GM19468 (cell line): ENCODE data around the gene MNAT1.

Source experiments
- ATAC-seq: cut with Tn5 transposase; IDR thresholded peaks from one replicate; pipeline ENCODE4 v1.9.1; 2021; ENCODE audit warnings: mild to moderate bottlenecking, moderate library complexity, moderate number of reproducible peaks; ENCODE audit not compliant: unreplicated experiment; ENCODE audit errors: extremely low read depth

MNAT1 gene

DNA sequence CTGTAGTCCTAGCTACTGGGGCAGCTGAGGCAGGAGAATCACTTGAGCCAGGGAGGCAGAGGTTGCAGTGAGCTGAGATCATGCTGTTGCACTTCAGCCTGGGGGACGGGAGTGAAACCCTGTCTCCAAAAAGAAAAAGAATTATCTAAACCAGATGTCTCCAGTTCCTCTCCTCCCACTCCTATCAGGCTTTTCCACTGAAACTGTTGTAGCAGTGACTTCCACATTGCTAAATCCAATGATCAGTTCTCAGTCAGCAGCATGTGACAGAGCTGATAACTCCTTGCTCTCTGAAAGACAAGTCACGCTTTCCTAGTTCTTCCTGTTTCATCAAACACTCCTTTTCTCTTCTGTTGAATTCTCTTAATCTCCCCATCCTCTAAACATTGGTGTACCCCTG lies 255.0 kb downstream of the MNAT1 start:
- ATAC-seq, result no peak

DNA sequence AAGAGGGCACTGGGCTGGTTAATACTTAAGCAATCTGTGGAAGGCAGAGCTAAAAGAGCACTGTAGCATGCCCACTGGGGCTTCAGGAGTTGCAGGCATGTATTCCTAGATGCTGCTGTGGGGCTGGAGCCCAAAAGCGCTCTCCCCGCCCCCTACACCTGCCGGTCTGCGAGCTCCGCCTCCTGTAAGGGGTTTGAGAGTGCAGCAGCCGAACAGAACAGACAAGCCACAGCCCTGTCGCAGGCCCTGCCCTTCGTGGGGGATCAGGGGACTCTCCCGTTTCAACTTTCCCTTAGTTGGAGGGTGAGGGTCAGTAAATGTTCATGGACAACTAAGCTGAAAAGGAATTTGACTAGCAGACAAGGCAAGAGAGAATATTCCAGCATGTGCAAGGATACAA lies 264.1 kb downstream of the MNAT1 start:
- ATAC-seq, result no peak

DNA sequence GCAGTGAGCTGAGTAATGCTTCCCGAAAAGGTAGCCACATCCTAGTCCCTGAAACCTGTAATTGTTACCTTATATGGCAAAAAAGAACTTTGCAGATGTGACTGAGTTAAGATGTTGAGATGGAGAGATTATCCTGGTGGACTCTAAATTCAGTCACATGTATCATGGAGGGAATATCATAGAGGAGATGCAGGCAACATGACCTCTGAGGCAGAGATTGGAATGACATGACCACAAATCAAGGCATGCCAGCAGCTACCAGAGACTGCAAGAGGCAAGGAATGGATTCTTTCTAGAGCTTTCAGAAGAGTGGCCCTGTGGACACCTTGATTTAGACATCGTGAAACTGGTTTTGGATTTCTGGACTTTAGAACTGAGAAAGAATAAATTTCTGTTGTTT lies 265.0 kb downstream of the MNAT1 start:
- ATAC-seq, result no peak

DNA sequence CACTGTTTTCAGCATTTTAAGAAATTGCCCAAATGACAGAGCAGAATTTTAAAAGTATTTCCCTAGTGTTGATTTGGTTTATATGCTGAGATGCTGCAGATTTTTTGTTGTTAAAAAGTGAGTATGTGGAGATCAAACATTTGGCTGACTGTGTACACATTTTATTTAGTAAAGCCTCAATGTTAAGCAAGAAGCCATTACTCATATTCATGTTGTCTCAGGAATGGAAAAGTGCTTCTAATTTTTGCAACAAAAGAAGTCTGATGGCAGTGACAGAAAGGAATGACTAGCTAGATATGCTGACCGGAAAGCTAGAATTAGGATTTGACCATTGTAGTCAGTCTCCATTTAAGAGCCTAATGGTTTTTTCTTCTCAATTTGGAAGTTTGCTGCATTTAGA lies 269.0 kb downstream of the MNAT1 start:
- no peak for ATAC-seq

DNA sequence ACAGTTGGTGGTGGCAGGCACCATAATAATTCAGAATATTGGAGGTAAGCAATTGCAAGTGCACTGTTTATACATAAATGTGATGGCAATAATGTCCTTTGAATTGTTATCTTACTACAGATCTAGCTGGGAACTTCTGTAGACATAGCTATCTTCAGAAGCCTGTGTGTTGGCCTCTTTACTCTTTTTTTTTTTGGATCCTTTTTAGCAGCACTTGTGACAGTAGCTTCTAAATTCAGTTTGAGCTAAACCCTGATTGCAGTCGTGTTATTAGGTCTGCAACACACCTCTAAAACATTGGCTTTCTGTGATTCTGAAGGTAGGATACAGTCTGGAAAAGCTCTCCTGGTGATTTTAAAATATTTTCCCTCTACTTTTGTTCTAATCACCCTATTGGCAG lies 285.0 kb downstream of the MNAT1 start:
- ATAC-seq, result no peak
